Calu3 (cell line): ENCODE measurements around the gene COL4A2. TPM values are rescaled to one million over a fixed set of nuclear protein-coding genes. Genes with fewer than 3 reads are reported as not detected.
A peak's percentile ranks its signal among the peaks of the same experiment; 100 is the strongest.

Experiments used
- BruUV-seq: library from RNA; stranded (reverse); fragments of 400-500 nt; replicated peaks from 2 replicates; lab custom pipeline; 2021; lab: Mats Ljungman, UMichigan
- CTCF ChIA-PET: fragments of 300-600 bp; sonication (Branson Sonifier 250); formaldehyde crosslinking; loops from one replicate; lab custom pipeline; 2022; ENCODE audit warnings: antibody characterized with exemption; lab: Charles Lee
- DNase-seq: peaks from one replicate; pipeline ENCODE4 v3.0.0; 2022
- H3K27ac Mint-ChIP-seq: one replicate; pipeline ENCODE4 v1.8.0; 2022; ENCODE audit warnings: mixed read lengths; ENCODE audit not compliant: unreplicated experiment
- H3K27me3 Mint-ChIP-seq: one replicate; pipeline ENCODE4 v1.8.0; 2022; ENCODE audit warnings: mixed read lengths; ENCODE audit not compliant: unreplicated experiment
- H3K36me3 Mint-ChIP-seq: one replicate; pipeline ENCODE4 v1.8.0; 2022; ENCODE audit warnings: mild to moderate bottlenecking, moderate library complexity, mixed read lengths; ENCODE audit not compliant: insufficient read depth, unreplicated experiment
- H3K4me1 Mint-ChIP-seq: one replicate; pipeline ENCODE4 v1.8.0; 2022; ENCODE audit warnings: mild to moderate bottlenecking, low read depth, mixed read lengths; ENCODE audit not compliant: unreplicated experiment
- H3K4me3 Mint-ChIP-seq: one replicate; pipeline ENCODE4 v1.8.0; 2022; ENCODE audit warnings: mild to moderate bottlenecking, low read depth, moderate library complexity, mixed read lengths; ENCODE audit not compliant: unreplicated experiment
- H3K9me3 Mint-ChIP-seq: one replicate; pipeline ENCODE4 v1.8.0; 2022; ENCODE audit warnings: low read depth, mixed read lengths; ENCODE audit not compliant: unreplicated experiment
- intact Hi-C: fragments of 100-400 bp; cut with micrococcal nuclease; formaldehyde crosslinking; loops from one replicate; pipeline ENCODE4 v1.10.0; 2022; ENCODE audit not compliant: unreplicated experiment
- total RNA-seq: library from RNA; stranded (reverse); gene quantifications from 2 replicates; pipeline ENCODE4 v1.2.3, GENCODE V29; 2022
- TF ChIP-seq, protein P1 (sequence below): fragments of 200-600 bp; IDR thresholded peaks from one replicate; pipeline ENCODE4 v1.8.0; 2022; ENCODE audit warnings: antibody characterized with exemption; ENCODE audit not compliant: unreplicated experiment

COL4A2 gene
- total RNA-seq, 1 experiment from 2014 or later, result 0.42 TPM

DNA sequence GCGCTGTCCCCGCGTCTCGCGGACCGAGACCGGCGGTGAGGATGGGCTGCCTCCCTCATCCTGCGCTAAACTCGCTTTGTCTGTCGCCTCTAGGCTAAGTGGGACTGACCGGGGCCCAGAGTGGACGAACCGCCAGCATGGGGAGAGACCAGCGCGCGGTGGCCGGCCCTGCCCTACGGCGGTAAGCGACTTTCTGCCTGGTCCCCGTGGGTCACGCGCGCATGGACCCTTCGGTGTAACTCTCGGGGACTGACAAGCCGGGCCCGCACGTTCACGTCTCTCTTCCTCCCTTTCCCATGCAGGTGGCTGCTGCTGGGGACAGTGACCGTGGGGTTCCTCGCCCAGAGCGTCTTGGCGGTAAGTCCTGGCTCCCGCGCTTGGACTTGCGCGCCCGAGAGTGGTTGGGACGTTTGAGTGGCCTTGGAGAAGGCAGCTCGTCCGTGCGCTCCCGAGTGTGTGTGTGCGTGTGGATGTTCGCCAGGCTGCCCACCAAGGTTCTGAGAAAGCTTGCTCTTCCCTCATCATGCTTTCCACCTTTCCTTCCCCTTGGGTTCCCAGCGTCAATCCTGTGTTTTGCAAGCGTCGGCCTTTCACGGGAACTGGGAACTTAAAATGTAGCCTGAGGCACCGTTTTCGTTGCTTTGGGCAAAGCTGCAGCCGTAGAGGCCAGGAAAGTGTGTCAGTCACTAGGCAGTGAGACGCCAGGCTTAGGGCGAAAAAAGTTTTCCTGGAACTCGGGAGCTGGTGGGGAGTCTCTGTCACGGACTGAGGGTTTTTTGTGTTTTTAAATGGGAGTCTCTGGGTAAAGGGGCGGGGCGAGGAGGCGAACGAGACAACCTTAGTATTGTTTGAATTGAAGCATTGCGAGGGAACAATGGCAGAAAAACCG is 927 bp downstream of the COL4A2 start:
- H3K4me3 Mint-ChIP-seq, result peak overlapping the region; percentile 39

DNA sequence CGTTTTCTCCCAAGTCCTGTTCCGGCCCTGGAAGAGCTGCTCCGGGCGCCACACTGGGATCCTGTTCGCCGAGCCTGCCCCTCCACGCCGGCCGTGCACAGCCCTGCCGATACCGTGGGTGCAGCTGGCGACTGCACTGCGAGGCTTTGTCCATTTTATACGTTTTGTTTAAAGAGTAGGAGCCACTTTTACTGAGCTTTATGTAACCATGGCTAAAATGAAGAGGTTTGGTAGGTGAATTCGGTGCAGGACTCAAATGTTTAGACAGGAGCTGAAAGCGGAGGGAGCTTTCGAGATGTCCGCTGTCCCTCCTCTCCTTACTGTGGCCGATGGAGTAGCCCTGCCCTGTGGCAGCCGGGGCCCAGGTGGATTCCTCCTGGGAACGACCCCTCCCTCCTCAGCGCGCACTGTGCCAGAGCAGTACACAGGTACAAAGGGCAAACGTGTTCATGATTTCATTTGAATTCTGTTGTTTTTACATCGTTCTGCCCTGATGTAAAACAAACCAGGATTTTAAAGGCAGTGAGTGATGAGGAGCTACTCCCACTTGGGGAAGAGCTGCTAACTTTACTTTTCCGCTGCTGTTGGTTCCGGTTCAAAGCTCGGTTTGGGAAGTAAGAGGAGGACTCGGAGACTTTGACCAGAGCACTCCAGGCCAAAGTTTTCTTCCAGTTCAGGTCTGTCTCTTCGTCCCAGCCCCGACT is 1.7 kb downstream of the COL4A2 start:
- Mint-ChIP-seq H3K27me3 (no peaks in the 10 kb centered on the region), H3K36me3 (no peaks in the 10 kb centered on the region), H3K4me3 (peak overlapping the region; percentile 39), H3K9me3 (no peaks in the 10 kb centered on the region), H3K4me1 (peaks cover 5% of the 10 kb centered on the region), H3K27ac (no peak overlapping the region)
- BruUV-seq, result no TSS peak
- CTCF ChIA-PET, result no interaction called here
- intact Hi-C loops, result no loop called here
- DNase-seq, result no peak
- TF ChIP-seq, protein P1, sequence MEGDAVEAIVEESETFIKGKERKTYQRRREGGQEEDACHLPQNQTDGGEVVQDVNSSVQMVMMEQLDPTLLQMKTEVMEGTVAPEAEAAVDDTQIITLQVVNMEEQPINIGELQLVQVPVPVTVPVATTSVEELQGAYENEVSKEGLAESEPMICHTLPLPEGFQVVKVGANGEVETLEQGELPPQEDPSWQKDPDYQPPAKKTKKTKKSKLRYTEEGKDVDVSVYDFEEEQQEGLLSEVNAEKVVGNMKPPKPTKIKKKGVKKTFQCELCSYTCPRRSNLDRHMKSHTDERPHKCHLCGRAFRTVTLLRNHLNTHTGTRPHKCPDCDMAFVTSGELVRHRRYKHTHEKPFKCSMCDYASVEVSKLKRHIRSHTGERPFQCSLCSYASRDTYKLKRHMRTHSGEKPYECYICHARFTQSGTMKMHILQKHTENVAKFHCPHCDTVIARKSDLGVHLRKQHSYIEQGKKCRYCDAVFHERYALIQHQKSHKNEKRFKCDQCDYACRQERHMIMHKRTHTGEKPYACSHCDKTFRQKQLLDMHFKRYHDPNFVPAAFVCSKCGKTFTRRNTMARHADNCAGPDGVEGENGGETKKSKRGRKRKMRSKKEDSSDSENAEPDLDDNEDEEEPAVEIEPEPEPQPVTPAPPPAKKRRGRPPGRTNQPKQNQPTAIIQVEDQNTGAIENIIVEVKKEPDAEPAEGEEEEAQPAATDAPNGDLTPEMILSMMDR, result no peak

More for the DNA sequence above, 927 bp downstream of the COL4A2 start:
- peaks cover 5% of the 10 kb centered on the region for H3K4me1 Mint-ChIP-seq
- TF ChIP-seq, protein P1, result no peak
- H3K27ac Mint-ChIP-seq, result no peak overlapping the region
- no TSS peak for BruUV-seq
- CTCF ChIA-PET, result no interaction called here
- DNase-seq, result no peak
- H3K9me3 Mint-ChIP-seq, result no peaks in the 10 kb centered on the region
- no peaks in the 10 kb centered on the region for H3K36me3 Mint-ChIP-seq
- intact Hi-C loops, result no loop called here
- no peaks in the 10 kb centered on the region for H3K27me3 Mint-ChIP-seq

DNA sequence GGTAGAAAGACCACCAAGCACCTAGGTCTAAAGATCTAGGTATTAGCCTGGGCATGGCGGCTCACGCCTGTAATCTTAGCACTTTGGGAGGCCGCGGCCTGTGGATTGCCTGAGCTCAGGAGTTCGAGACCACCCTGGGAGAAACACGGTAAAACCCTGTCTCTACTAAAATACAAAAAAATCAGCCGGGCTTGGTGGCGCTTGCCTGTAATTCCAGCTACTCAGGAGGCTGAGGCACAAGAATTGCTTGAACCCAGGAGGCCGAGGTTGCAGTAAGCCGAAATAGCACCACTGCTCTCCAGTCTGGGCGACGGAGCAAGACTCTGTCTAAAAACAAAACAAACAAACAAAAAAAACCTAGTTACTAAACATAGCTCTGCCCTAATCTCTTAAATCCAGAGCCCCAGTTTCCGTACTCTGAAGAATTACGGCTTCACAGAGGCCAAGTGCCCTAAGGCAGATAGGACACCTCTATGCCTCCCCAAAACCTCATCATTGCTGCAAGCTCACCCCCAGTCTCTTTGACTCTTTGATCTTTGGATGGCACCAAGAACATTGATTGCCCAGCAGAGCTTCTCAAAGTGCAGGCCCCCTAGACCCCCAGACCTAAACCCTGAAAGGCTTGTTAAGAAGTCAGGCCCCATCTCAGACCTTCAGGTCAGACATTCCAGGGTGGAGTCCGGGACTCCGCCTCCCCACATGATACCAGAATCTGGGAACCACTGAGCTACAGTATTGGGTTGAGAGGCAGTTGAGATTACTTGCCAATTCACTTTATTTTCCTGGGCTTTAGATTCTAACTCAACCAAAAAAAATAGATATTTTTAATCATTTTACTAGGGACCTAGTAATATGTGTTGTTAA is 2.8 kb downstream of the COL4A2 start:
- Mint-ChIP-seq H3K9me3 (no peaks in the 10 kb centered on the region), H3K4me1 (peaks cover 5% of the 10 kb centered on the region), H3K4me3 (no peak overlapping the region), H3K27me3 (no peaks in the 10 kb centered on the region), H3K27ac (no peak overlapping the region), H3K36me3 (no peaks in the 10 kb centered on the region)
- no TSS peak for BruUV-seq
- TF ChIP-seq, protein P1, result no peak
- no peak for DNase-seq
- intact Hi-C loops, result no loop called here
- CTCF ChIA-PET, result no interaction called here
